ENCODE data around the gene EML2. TPM values are rescaled to one million over a fixed set of nuclear protein-coding genes. Genes with fewer than 3 reads are reported as not detected.

Gene EML2
- total and polyA plus RNA-seq, 4 donors = 37.6 to 135 (median 99.7) TPM

- H3K4me3 ChIP-seq (ENCODE audit: low read depth, low read length) = no peak overlapping the region
- H3K9me3 ChIP-seq (ENCODE audit: control insufficient read depth, insufficient read depth, low read length) = no peaks in the 10 kb centered on the region
- no peak overlapping the region for H3K27ac ChIP-seq (ENCODE audit: low read depth, low read length)
- H3K27me3 ChIP-seq (ENCODE audit: control insufficient read depth, insufficient read depth, low read length) = peaks cover 42% of the 10 kb centered on the region
- WGBS (ENCODE audit: insufficient coverage) = 95% methylated on average over 21 of the region's 21 CpGs
- DNase-seq (ENCODE audit: low read depth in 4 of 6, low spot score in 6 of 6) = no peak
- no peaks in the 10 kb centered on the region for H3K36me3 ChIP-seq (ENCODE audit: control insufficient read depth, insufficient read depth, low read length)
- no peaks in the 10 kb centered on the region for H3K4me1 ChIP-seq (ENCODE audit: control insufficient read depth, insufficient read depth, low read length)
Observed at GRCh38 chr19:45591638-45592005, 47.6 kb downstream of the EML2 start.

- H3K4me1 ChIP-seq (ENCODE audit: control insufficient read depth, insufficient read depth, low read length) = no peaks in the 10 kb centered on the region
- H3K36me3 ChIP-seq (ENCODE audit: control insufficient read depth, insufficient read depth, low read length) = no peaks in the 10 kb centered on the region
- peaks cover 37% of the 10 kb centered on the region for H3K27me3 ChIP-seq (ENCODE audit: control insufficient read depth, insufficient read depth, low read length)
- peak in 1 of 6 donors; percentile 8 for DNase-seq (ENCODE audit: low read depth in 4 of 6, low spot score in 6 of 6)
- H3K27ac ChIP-seq (ENCODE audit: low read depth, low read length) = no peak overlapping the region
- H3K4me3 ChIP-seq (ENCODE audit: low read depth, low read length) = no peak overlapping the region
- no peaks in the 10 kb centered on the region for H3K9me3 ChIP-seq (ENCODE audit: control insufficient read depth, insufficient read depth, low read length)
- WGBS (ENCODE audit: insufficient coverage) = 45% methylated on average over 48 of the region's 48 CpGs
Observed at GRCh38 chr19:45591004-45591637, 48.1 kb downstream of the EML2 start.

DNA sequence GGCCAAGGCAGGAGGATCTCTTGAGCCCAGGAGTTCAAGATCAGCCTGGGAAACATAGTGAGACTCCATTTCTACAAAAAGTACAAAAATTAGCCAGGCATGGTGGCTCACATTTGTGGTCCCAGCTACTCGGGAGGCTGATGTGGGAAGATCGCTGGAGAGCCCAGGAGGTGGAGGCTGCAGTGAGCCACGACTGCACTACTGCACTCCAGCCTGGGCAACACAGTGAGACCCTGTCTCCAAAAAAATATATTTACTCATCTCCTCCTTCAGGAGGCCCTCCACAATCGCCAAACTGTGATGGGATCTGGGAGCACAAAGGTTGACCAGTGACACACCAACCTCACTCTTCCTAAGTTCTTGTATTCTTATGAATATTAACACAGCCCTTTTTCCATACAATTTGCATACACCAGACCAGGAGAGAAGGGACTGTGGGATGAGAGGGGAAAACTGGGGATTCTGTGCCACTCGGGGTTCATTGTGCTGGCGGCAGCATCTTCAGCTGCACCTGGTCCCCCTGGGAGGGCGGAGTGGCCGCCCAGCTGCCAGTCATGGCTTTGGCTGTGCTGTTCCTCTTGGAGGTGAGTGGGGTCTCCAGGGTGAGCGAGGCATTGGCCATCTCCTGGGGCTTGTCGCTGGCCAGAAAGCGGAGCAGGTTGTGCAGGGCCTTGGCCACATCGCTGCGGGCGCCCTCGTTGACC, 48.7 kb downstream of the EML2 start:
- Histone ChIP-seq H3K27ac (ENCODE audit: low read depth, low read length) (no peak overlapping the region), H3K4me3 (ENCODE audit: low read depth, low read length) (no peak overlapping the region), H3K4me1 (ENCODE audit: control insufficient read depth, insufficient read depth, low read length) (peaks cover 1% of the 10 kb centered on the region), H3K9me3 (ENCODE audit: control insufficient read depth, insufficient read depth, low read length) (no peaks in the 10 kb centered on the region), H3K27me3 (ENCODE audit: control insufficient read depth, insufficient read depth, low read length) (peaks cover 31% of the 10 kb centered on the region), H3K36me3 (ENCODE audit: control insufficient read depth, insufficient read depth, low read length) (no peaks in the 10 kb centered on the region)
- no peak for DNase-seq (ENCODE audit: low read depth in 4 of 6, low spot score in 6 of 6)
- whole genome bisulfite sequencing (ENCODE audit: insufficient coverage) = 46% methylated on average over 15 of the region's 15 CpGs

DNA sequence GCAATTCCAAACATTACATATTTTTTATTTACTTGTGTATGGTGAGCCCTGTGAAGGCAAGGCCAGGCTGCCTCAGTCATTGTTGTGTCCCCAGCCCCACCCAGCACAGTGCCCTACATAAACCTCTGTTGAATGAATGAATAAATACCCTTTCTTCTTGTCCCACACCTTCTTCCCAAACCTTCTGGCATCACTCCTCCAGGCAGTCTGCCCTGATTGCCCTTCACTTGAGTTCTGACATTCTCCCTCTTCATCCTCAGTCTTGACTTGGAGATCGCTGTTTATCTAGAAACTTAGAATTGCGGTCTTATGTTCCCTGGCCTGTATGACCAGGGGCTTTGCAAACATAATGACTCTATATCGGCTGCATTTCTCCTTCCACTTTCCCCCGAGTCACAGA, 49.4 kb downstream of the EML2 start:
- no peak for DNase-seq (ENCODE audit: low read depth in 4 of 6, low spot score in 6 of 6)
- Histone ChIP-seq H3K4me3 (ENCODE audit: low read depth, low read length) (no peak overlapping the region), H3K36me3 (ENCODE audit: control insufficient read depth, insufficient read depth, low read length) (no peaks in the 10 kb centered on the region), H3K9me3 (ENCODE audit: control insufficient read depth, insufficient read depth, low read length) (no peaks in the 10 kb centered on the region), H3K27me3 (ENCODE audit: control insufficient read depth, insufficient read depth, low read length) (peaks cover 27% of the 10 kb centered on the region), H3K27ac (ENCODE audit: low read depth, low read length) (no peak overlapping the region), H3K4me1 (ENCODE audit: control insufficient read depth, insufficient read depth, low read length) (peaks cover 8% of the 10 kb centered on the region)
- 100% methylated on average over 2 of the region's 4 CpGs for WGBS (ENCODE audit: insufficient coverage)

GRCh38 chr19:45587873-45588272, 51.3 kb downstream of the EML2 start:
- DNase-seq (ENCODE audit: low read depth in 4 of 6, low spot score in 6 of 6) = no peak
- no peaks in the 10 kb centered on the region for H3K36me3 ChIP-seq (ENCODE audit: control insufficient read depth, insufficient read depth, low read length)
- no peak overlapping the region for H3K27ac ChIP-seq (ENCODE audit: low read depth, low read length)
- H3K9me3 ChIP-seq (ENCODE audit: control insufficient read depth, insufficient read depth, low read length) = no peaks in the 10 kb centered on the region
- H3K27me3 ChIP-seq (ENCODE audit: control insufficient read depth, insufficient read depth, low read length) = peaks cover 24% of the 10 kb centered on the region
- peaks cover 14% of the 10 kb centered on the region for H3K4me1 ChIP-seq (ENCODE audit: control insufficient read depth, insufficient read depth, low read length)
- H3K4me3 ChIP-seq (ENCODE audit: low read depth, low read length) = no peak overlapping the region
- WGBS (ENCODE audit: insufficient coverage) = 96% methylated on average over 3 of the region's 4 CpGs

- DNase-seq (ENCODE audit: low read depth in 4 of 6, low spot score in 6 of 6) = no peak
- Histone ChIP-seq H3K4me1 (ENCODE audit: control insufficient read depth, insufficient read depth, low read length) (peaks cover 14% of the 10 kb centered on the region), H3K9me3 (ENCODE audit: control insufficient read depth, insufficient read depth, low read length) (no peaks in the 10 kb centered on the region), H3K36me3 (ENCODE audit: control insufficient read depth, insufficient read depth, low read length) (no peaks in the 10 kb centered on the region), H3K27ac (ENCODE audit: low read depth, low read length) (peak overlapping the region; percentile 99), H3K27me3 (ENCODE audit: control insufficient read depth, insufficient read depth, low read length) (peaks cover 5% of the 10 kb centered on the region), H3K4me3 (ENCODE audit: low read depth, low read length) (peak overlapping the region; percentile 92)
- WGBS (ENCODE audit: insufficient coverage) = no CpG with 5 or more reads among the region's 7 CpGs
Observed at GRCh38 chr19:45585158-45585577, 54.0 kb downstream of the EML2 start.

- peak within 1 kb of the TSS; percentile 99 for H3K27ac ChIP-seq (ENCODE audit: low read depth, low read length)
- H3K27me3 ChIP-seq (ENCODE audit: control insufficient read depth, insufficient read depth, low read length) = no peaks in the 10 kb centered on the region
- H3K4me3 ChIP-seq (ENCODE audit: low read depth, low read length) = peak within 1 kb of the TSS; percentile 92
- H3K36me3 ChIP-seq (ENCODE audit: control insufficient read depth, insufficient read depth, low read length) = no peaks in the 10 kb centered on the region
- no peaks in the 10 kb centered on the region for H3K9me3 ChIP-seq (ENCODE audit: control insufficient read depth, insufficient read depth, low read length)
- peak; percentile 100 for DNase-seq (ENCODE audit: low read depth in 4 of 6, low spot score in 6 of 6)
- WGBS (ENCODE audit: insufficient coverage) = under 1% methylated on average over 56 of the region's 63 CpGs
- H3K4me1 ChIP-seq (ENCODE audit: control insufficient read depth, insufficient read depth, low read length) = peaks cover 14% of the 10 kb centered on the region
Observed at GRCh38 chr19:45584332-45585157, 54.7 kb downstream of the EML2 start, which contains the start of gene OPA3. TSS of gene OPA3 (minus strand) at chr19:45584802. CDS start at chr19:45584764, 38 bp downstream.

GRCh38 chr19:45581576-45581975, 57.6 kb downstream of the EML2 start:
- H3K27me3 ChIP-seq (ENCODE audit: control insufficient read depth, insufficient read depth, low read length) = no peaks in the 10 kb centered on the region
- 87% methylated on average over 5 of the region's 7 CpGs for WGBS (ENCODE audit: insufficient coverage)
- H3K4me3 ChIP-seq (ENCODE audit: low read depth, low read length) = no peak overlapping the region
- DNase-seq (ENCODE audit: low read depth in 4 of 6, low spot score in 6 of 6) = no peak
- no peaks in the 10 kb centered on the region for H3K9me3 ChIP-seq (ENCODE audit: control insufficient read depth, insufficient read depth, low read length)
- H3K36me3 ChIP-seq (ENCODE audit: control insufficient read depth, insufficient read depth, low read length) = no peaks in the 10 kb centered on the region
- peaks cover 14% of the 10 kb centered on the region for H3K4me1 ChIP-seq (ENCODE audit: control insufficient read depth, insufficient read depth, low read length)
- no peak overlapping the region for H3K27ac ChIP-seq (ENCODE audit: low read depth, low read length)

GRCh38 chr19:45578861-45579260, 60.3 kb downstream of the EML2 start:
- Histone ChIP-seq H3K27ac (ENCODE audit: low read depth, low read length) (no peak overlapping the region), H3K4me1 (ENCODE audit: control insufficient read depth, insufficient read depth, low read length) (peaks cover 6% of the 10 kb centered on the region), H3K36me3 (ENCODE audit: control insufficient read depth, insufficient read depth, low read length) (no peaks in the 10 kb centered on the region), H3K9me3 (ENCODE audit: control insufficient read depth, insufficient read depth, low read length) (no peaks in the 10 kb centered on the region), H3K4me3 (ENCODE audit: low read depth, low read length) (no peak overlapping the region), H3K27me3 (ENCODE audit: control insufficient read depth, insufficient read depth, low read length) (no peaks in the 10 kb centered on the region)
- DNase-seq (ENCODE audit: low read depth in 4 of 6, low spot score in 6 of 6) = peak in 1 of 6 donors; percentile 61
- WGBS (ENCODE audit: insufficient coverage) = 77% methylated on average over 5 of the region's 5 CpGs

Data from spinal cord (tissue), 10 donors.